Measurements from ENCODE around the gene PHIP. TPM values are rescaled to one million over a fixed set of nuclear protein-coding genes. Genes with fewer than 3 reads are reported as not detected.
"Not testable (repeated sequence)": the region's sequence is repeated elsewhere in the genome, so short reads cannot be mapped to it uniquely, and the experiment has no call there.

PHIP gene
- 10 to 100 TPM; 24.5 to 25.1 TPM for total RNA-seq

DNA sequence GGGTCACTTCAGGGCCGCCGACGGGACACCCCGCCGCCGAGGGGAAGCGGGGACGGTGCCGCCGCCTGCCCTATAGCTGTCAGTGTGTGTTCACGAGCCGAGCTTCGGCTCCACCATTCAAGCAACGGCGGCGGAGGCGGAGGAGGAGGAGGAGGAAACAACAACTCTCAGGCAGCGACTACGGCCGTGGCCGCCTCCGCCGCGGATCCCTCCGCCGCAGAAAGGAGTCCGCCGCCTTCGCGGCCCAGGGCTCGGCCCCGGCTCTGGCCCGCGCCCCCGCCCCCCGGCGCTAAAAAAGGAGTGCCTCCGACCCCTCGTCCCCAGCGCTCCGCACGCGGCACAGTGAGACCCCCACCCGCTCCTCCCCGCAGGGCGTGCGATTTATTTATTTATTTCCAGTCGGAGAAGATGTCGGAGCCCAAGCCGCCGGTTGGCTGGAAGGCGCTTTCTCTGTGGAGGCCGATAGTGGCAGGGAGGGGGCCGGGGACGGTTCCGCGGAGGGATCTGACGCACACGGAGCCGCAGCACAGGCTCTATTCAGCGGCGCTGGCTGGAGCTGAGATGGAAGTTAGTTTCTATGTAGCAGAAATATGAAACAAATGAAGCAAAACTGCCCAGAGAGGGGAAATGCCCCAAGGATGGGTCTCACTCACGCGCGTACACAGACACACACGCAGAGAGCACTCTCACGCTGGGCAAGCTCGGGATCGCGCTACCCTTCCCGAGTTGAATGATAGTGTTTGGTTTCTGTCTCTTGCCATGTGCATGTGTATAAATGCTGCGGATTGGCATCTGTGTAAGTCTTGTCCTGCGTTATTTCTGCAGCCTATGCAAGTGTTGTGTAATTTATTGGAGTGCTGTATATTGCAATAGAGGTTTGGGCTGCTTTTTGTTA lies at the start of gene PHIP:
Gene PHIP (minus strand): TSS at position 180 of the 895 bp plus-strand sequence. CDS start 186 bp downstream, outside the sequence.
- CTCF ChIA-PET, result interaction anchor here (0.7 to 1.2 kb wide), 3 partner anchors 9 to 41 kb away, joined by 3 read pairs; no protein-coding TSS in a partner anchor
- POLR2A ChIA-PET, result interaction anchor here (0.6 to 1.2 kb wide), 9 partner anchors 14 to 216 kb away, joined by 3 to 9 read pairs (median 3); no protein-coding TSS in a partner anchor

DNA sequence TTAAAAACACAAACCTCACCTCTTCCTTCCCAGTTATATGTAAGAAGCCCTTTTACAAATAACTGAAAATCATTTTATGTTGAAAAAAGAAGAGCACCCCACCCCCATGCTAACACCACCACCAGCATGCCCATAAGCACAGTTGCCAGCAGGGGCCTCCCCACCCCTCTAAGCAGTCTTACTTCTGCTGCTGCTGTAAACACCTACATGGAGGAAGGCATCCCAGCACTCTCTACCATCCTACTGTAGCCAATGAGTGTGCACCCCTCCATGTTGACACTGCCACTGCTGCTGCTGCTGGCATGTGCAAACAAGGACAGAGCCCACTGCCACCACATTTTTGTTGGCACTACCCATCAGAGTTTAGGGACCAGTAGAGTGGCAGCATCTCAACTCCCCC lies 49.6 kb upstream of the PHIP start:
- ChIA-PET POLR2A (no interaction called here), CTCF (no interaction called here)

- ChIA-PET CTCF (no interaction called here), POLR2A (no interaction called here)
These were observed 41.2 kb upstream of the PHIP start for GRCh38 chr6:79119217-79119616.

GRCh38 chr6:79117752-79118151 lies 39.7 kb upstream of the PHIP start:
- ChIA-PET POLR2A (no interaction called here), CTCF (no interaction called here)

DNA sequence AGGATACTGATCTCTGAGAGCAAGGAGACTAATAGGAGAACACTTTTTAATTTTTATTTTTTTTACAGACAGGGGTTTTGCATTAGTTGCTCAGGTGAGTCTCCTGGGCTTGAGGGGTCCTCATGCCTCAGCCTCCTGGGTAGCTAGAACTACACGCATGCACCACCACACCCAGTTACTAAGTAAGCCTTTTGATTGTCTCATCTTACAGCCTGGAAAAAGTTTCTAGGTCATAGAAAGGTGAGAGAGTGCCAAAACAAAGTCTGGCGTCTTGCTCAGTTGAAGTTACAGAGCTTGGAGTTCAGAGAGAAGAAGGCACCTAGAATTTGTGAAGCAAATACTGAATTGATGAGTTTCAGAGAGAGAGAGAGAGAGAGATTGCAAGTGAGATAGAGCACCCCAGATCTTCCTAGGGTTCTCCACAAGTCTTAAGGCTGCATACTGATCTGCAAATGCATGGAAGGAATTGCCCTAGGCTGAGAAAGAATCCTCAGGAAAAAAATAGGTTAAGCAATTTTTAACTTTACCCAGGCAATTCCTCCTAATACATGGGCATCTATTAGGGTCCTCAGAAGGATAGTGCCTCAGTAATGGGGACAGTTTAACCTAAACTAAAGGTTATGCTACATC lies 37.6 kb upstream of the PHIP start:
- POLR2A ChIA-PET, result no interaction called here
- CTCF ChIA-PET, result no interaction called here

- POLR2A ChIA-PET, result no interaction called here
- CTCF ChIA-PET, result no interaction called here
These were observed 33.5 kb upstream of the PHIP start for GRCh38 chr6:79111549-79111948.

- ChIA-PET POLR2A (no interaction called here), CTCF (no interaction called here)
These were observed 23.1 kb upstream of the PHIP start for GRCh38 chr6:79101164-79101563.

- ChIA-PET POLR2A (no interaction called here), CTCF (no interaction called here)
These were observed 22.2 kb upstream of the PHIP start for GRCh38 chr6:79100304-79100703.

- CTCF ChIA-PET, result no interaction called here
- POLR2A ChIA-PET, result no interaction called here
These were observed 16.9 kb upstream of the PHIP start for GRCh38 chr6:79094938-79095337.

- POLR2A ChIA-PET, result interaction anchor here (0.9 kb wide), 1 partner anchor 14 kb away, joined by 3 read pairs; the partner anchor contains the start of gene PHIP
- CTCF ChIA-PET, result not testable (repeated sequence)
These were observed 13.7 kb upstream of the PHIP start for GRCh38 chr6:79091801-79092200.

- CTCF ChIA-PET, result no interaction called here
- POLR2A ChIA-PET, result no interaction called here
These were observed 11.7 kb upstream of the PHIP start for GRCh38 chr6:79089552-79090404.

DNA sequence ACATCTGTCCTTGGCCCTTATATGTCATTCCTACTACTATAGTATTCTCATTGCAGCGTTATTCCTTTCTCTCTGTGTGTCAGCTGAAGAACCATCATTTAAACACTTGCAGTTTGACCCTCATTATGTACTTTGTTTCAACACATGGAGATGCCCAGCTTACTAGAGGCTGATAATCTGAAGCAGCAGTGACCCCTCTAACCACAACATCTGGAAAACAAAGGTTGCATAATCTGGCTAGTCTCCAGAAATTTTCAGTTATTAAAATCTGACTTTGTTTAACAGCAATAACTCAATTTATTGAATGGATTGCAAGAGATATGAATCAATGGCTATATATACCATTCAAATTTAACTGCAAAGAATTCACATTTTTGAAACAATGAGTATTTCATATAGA lies 6.6 kb upstream of the PHIP start:
- ChIA-PET POLR2A (no interaction called here), CTCF (no interaction called here)

DNA sequence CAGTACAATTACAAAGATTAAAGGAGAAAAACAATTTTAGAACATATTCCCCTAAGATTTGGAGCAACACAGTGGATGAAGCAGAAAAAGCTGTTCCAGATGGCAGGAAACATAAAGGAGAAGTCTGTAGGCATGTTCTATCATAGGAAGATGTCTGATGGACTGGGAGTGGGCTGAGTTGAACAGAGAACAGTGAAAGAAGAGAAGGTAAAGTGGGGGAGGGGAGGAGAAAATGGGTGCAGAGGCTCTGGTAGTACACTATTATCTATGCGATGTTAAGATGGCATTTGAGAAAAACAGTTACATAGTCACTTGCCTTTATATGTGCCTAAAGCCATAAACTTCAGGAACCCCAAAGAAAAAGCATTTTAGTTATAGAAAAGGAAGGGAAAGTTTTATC lies 4.2 kb upstream of the PHIP start:
- ChIA-PET CTCF (no interaction called here), POLR2A (no interaction called here)

DNA sequence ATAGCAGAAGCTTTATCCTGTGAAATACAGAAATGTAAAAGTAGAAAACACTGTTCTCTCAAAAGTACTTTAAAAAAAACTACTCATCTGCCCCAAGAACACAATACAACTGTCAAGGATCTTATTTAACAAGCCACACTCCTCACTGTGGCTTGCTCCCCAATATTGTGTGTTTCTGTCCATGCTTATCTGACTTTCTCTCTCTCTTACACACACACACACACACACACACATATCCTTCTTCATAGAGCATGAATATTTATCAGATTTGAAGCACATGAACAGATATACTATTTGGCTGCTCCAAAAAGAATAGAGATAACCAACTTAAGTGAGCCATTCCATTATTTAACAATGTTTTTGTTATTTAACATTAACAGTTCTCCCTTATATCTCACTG lies 3.6 kb upstream of the PHIP start:
- ChIA-PET POLR2A (no interaction called here), CTCF (no interaction called here)

DNA sequence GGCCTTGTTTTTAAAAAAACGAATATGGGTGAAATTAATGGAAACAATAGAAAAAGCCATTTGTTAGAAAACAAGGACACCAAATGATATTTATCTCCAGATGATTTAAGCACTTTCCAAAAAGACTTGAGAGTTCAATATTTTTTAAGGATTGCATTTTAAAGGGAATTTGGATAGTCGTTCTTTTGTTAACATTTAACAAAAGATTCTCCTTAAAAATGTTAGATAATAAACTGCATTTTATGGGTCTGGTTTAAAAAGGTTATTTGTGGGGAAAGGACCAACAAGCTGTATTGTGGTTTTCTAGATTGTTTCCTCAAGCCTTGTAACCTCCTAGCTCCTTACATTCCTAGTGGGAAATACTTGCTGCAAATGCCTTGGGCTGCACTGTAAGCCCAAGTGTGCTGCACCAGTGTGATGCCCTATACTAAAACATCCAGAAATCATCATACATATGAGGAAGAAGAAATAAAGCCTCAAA lies 1.5 kb upstream of the PHIP start:
- ChIA-PET POLR2A (no interaction called here), CTCF (interaction anchor here (0.5 kb wide), 1 partner anchor 131 kb away, joined by 3 read pairs; no protein-coding TSS in a partner anchor)

GRCh38 chr6:79077715-79078074 lies 359 bp downstream of the PHIP start:
- ChIA-PET CTCF (interaction anchor here (0.9 to 1.2 kb wide), 2 partner anchors 13 to 40 kb away, joined by 3 read pairs; no protein-coding TSS in a partner anchor), POLR2A (interaction anchor here (0.6 to 1.2 kb wide), 7 partner anchors 14 to 215 kb away, joined by 3 to 9 read pairs (median 4); no protein-coding TSS in a partner anchor)

DNA sequence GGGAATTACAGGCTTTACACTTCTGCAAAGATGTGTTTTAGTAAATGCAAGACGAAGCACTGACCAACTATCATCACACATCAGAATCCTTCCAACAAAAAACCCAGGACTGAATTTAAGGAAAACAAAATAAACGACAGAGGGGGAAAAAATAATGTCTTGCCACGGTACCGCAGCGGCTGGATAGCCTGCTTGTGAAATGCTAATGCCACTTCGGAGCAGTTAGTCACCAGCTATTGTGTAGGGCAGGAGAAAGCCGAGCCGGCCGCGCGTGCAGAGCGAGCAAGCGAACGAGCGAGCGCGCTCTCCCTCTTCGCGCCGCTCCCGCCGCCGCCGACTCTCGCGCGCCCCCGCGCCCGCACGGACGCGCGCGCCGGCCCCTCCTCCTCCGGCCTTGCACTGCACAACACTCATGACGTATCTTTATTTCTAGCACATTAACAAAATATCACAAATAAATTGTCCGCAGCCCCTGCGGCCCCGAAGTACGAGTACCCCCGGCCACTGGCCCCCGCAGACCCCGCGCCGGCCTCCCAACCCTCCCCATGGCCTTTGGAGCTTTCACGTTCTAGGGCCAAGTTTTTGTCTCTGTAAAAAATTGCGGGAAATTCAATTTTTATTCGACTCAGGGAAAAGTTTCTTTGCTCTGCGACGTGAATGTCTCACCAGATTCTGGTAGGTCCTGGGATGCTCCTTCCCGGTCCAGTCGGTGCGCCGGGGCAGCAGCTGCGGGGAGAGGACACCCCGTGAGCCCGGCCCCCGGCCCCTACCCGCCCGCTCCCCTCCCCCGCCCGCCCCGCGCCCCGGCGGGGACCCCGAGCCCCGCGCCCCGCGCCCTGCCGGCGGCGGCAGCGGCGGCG lies 1.0 kb downstream of the PHIP start:
- POLR2A ChIA-PET, result interaction anchor here (0.7 to 1.3 kb wide), 7 partner anchors 28 to 215 kb away, joined by 3 to 9 read pairs (median 4); no protein-coding TSS in a partner anchor
- CTCF ChIA-PET, result interaction anchor here (0.6 to 0.9 kb wide), 2 partner anchors 39 to 173 kb away, joined by 3 read pairs; no protein-coding TSS in a partner anchor

DNA sequence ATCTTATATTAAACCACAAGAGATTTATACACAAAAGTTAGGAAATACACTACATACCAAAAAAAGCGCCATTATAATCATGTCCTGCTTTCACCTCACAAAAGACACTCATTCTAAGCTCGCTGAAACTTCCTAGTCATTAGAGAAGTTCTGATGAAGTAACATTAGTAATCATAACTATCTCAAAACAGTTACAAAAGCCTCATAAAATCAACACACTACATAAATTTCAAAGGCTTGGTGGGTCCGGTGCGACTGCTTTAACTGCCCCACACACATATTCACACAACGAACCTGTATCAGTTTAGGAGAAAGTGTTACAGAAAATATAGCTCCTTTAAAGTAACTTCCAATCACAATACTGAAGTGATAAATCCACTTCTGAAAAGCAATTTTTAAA lies 1.9 kb downstream of the PHIP start:
- CTCF ChIA-PET, result interaction anchor here (0.6 kb wide), 1 partner anchor 174 kb away, joined by 3 read pairs; no protein-coding TSS in a partner anchor

DNA sequence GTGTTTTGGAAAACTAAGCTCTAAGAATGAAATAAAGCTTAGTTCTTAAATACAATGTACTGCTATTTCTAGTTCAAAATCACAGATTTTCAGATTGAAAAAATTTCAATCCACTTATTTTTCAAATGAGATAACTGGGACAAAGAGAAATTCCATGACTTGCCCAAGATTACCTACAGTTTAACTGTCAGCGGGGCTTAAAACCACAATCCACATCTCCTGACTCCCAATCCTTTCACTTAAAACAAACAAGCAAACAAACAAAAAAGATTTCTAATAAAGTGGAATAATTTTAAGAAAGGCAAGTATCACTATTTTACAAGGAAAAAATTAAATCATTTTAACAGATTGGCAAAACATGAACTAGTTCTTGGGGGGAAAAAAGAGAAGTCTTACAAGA lies 4.2 kb downstream of the PHIP start:
- ChIA-PET POLR2A (no interaction called here), CTCF (no interaction called here)

More for the DNA sequence above, 1.9 kb downstream of the PHIP start:
- POLR2A ChIA-PET, result interaction anchor here (1.1 to 1.3 kb wide), 2 partner anchors 28 to 42 kb away, joined by 3 read pairs; no protein-coding TSS in a partner anchor
